Mesenteric fat pad (tissue), 1 donor: ENCODE data around the gene OPALIN. TPM values are rescaled to one million over a fixed set of nuclear protein-coding genes. Genes with fewer than 3 reads are reported as not detected.
A peak's percentile ranks its signal among the peaks of the same experiment; 100 is the strongest.

ENCODE experiments used
- DNase-seq: peaks from one replicate; pipeline ENCODE4 v3.0.0-alpha.2; 2020; ENCODE audit warnings: low spot score
- total RNA-seq: library from RNA; stranded (reverse); fragmentation: NEBNext Ultra II Directional; extraction: Animal tissue kit (Norgen Biotek cat#: 25700); gene quantifications from one replicate; pipeline ENCODE4 v1.2.1, GENCODE V29; 2021
- donor health status: DM: yes; HTN: yes; CAD: no.

Gene OPALIN
- total RNA-seq, 1 donor from 2014 or later, result not detected

DNA sequence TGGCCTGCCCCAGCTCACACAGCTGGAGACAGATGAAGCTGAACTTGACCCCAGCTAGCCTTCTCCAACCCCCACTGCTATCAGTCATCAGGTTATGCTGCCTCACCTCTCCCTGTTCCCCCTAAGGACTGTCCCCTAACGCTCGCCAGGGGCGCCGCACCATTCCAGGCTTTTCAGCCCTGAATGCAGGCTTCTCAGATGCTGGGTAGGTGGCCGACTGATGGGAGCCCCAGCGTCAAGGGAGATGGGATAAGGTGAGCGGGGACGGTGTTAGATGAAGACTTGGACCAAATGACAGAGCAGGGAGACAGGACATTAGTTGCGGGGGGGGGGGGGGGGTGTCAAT, 15.8 kb upstream of the OPALIN start:
- DNase-seq, result no peak

DNA sequence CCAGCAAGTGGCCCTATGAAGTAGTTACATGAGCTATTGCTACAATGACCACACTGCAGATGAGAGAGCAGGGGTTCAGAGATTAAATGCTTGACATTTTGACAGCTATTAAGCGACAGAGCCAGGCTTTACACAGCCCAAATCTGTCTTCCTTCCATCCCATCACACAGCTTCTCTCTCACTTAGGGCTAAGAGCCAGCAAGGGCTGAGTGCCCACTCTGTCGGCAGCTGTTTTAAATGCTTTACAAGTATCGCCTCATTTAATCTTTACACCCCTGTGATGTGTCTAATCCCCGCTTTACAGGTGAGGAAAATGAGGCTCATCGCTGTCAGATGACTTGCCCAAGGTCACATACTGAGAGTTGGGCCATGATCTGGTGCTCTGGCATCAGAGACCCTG, 15.2 kb upstream of the OPALIN start:
- no peak for DNase-seq

DNA sequence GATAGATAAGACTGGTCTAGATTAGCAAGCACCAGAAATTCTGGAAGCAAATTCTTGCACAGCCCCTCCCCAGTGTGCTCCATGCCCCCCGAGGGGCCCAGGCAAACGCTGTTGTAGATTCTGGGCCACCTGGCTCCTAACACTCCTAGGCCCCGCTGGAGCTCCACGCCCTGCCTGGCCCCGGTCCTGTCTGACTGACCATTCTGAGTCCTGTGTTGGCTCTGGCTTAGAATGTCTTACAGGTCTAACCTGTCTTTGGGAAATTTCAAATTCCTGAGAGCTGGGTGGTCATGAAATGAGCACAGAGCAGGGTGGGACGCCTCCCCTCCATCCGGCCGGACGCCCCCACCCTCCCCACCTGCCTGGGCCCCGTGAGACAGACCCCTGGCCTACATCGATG, 12.6 kb upstream of the OPALIN start:
- DNase-seq, result peak; percentile 83

DNA sequence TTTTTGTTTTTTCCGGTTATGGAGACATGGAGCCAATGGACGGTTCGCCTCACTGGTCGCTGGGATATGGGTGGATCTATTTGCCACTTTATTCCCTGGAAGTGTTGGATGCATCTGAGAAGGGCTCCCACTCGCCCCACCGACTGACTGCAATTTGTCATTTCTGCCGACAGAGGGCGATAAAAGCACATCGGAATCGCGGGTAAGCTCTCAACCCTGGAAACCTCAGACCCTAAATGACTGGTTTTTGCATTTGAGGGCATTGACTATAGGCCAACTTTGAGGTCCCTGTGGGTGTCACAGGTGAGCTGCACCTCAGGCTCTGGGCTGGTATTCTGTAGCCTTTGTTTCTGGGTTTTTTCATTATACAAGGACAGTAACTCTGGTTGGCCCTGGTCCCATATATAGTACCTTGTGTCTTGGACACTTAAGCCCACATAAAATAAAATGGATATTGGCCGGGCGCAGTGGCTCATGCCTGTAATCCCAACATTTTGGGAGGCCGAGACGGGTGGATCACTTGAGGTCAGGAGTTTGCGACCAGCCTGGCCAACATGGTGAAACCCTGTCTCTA, 11.9 kb upstream of the OPALIN start:
- DNase-seq, result peak; percentile 71

DNA sequence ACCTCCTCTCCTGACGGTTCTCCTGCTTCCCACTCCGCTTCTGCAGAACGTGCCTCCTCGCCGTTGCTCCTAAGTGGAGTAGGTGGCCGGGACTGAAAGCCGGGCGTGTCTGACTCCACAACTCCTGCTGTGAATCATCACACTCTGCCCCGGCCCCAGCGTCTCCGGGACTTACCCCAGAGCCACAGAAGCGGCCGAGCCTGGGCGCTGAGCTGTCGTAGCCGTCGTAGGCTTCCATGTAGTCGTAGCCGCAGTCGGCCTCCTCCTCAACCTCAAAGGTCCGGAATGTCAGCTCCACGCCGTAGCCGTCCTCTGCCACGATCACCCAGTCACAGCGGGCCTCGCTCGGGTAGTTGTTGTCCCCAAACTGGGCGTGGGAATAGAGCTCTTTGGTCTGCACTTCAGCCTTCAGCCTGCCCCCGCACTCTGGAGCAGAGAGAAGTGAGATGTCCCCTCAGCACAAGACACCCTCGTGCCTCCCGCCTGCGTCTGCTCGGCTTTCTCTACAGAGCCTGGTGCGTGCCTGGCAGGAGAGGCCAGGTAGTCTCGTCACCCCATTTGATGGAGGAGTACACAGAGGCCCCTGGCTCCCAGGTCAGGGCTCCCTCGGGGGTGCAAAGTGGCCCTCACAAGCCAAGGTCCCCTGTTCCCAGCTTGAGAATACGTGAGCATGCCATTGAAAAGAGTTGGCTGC, 11.2 kb upstream of the OPALIN start:
- peak; percentile 86 for DNase-seq

DNA sequence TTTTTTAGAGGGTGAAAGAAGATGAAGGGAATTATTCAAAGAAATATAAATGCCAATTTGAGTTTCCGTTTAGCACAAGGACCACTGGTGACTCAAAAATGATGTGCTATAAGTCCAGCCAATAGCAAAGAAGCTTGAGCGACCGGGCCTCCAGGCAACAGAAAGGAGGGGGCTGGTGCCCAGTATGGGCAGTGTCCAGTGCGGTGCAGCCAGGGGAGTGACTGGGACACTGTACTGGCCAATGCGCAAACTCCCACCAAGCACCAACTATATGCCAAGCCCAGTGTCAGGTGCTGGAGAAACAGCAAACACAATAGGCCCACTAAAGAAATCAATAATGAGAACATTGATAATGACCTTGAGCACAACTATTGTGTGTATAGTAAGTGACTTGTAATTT, 10.2 kb upstream of the OPALIN start:
- peak; percentile 80 for DNase-seq

DNA sequence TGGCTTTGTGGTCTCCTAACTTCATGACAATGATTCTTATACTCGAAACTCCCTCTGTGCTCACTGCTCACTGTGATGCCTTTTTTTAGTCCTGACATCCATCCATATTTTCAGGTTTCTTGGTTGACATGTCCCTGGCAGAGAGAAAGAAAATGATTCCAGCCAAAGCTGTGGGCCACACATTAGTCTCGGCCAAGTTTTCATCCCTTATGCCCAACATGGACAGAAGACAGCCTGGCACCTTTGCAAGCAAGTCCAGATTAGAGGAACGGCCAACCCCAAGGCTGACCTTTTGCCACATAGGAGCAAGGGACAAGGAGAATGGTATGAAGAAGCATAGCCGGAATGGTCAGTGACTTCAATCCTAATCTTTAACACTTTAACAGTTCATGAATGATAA, 8.7 kb upstream of the OPALIN start:
- peak; percentile 43 for DNase-seq

DNA sequence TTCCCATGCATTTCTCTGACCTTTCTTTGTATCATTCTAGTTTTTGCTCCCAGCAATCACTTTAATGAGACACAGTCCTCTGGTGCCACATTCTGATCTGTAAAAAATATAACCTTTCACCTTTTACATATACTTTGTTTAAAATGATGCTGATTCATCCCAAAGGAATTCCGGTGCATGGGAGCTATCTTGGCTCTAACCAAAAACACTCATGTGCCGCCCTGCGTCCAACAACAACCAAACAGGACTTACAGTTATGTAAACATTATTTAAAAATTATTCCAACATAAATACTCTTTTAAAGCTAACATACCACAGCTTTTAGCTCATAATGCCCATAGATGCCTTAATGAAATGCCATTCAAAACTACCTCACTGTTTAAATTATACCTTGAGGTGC, 7.7 kb upstream of the OPALIN start:
- DNase-seq, result no peak

DNA sequence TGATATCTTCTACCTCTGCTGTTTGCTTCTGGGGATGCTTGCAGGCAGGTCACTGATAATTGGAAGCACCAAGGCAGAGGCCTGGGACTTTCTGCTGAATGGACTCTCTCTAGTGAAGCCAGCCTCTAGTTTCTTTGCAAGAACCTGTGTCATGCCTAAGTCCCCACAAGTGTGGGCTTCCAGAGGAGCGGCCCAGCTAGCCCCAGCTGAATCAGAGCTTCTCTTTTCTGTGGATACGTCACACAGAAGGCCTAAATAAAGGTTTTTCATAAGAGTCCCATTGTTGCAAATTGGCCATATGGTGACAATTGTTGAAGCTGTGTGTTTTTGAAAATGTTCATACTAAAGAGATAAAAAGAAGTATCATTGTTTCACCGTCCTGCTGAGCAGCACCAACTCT, 6.8 kb upstream of the OPALIN start:
- peak; percentile 62 for DNase-seq

DNA sequence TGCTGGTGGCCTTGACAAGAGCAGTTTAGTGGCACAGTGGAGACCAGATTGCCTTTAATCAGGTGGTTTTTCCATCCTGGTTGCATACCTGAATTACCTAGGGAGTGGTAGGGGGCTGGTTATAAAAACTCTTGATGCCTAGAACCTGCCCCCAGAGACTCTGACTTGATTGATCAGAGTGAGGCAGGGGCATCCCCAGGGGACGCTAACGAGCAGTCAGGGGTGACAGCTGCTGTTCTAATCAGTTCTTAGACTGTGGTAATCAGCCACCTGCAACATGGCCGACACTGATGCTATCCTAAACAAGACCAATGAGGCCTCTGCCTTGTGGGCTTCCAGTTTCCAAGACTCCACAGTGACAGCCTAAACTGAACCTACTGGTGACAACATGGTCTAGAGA, 2.0 kb upstream of the OPALIN start:
- DNase-seq, result peak; percentile 18

DNA sequence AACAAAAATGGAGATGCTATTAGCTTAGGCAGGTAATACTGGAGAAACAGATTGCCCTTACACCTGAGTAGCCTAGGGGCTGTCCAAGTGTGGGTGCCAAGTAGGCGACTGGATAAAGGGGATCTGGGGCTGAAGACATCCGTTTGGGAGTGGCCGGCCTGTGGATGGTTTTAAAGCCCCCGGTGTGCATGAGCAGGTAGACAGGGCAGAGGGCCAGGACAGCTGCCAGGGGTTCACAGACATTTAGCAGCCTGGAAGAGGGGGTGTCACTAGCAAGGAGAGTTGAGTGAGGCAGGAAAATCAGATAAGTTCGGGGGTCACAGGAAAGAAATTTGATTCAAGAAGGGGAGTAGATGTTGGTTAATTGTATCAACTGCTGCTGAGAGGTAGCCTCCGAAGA, 1.5 kb upstream of the OPALIN start:
- DNase-seq, result peak; percentile 62

DNA sequence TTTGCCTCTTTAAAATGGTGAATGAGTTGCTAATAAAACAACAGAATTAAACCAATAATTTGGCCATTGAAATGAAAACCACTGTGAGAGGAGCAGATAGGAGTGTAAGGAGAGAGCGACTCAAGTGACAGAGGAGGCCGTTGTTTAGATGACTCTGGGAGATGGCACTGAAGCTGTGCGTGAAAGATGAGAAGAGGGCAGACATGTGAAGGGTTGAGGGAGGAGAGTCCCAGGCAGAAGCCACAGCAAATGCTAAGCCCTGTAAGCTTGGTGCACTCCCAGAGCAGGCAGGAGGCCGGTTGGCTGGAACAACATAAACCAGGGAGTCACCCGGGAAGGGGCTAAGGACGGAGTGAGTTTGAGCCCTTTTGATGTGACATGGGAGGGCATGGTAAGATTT, 814 bp upstream of the OPALIN start:
- DNase-seq, result no peak

DNA sequence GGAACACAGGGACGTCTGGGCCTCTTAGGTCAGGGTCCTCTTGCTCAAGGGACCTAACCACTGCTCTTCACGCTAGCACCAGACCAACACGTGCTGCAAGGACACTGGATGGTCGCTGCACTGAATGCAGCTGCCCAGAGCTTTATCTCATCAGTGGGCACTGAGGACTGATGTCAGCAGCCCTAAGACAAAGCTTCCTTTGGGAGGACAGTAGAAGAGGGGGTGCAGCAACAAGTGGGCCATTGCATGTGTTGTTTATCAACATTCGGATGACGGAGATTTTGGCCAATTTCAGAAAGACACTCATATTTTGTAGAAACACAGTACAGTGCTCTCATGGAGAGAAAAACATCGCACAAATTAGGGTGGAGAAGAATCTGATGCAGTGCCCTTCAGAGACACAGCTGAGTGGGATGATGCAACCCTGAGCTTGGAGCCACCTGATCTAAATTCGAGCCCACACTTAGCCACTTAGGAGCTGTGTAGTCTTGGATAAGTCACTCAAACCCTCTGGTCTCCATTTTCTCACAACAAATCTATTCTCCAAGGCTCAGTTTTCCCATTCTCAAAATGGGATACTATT, 1.7 kb downstream of the OPALIN start:
- no peak for DNase-seq

DNA sequence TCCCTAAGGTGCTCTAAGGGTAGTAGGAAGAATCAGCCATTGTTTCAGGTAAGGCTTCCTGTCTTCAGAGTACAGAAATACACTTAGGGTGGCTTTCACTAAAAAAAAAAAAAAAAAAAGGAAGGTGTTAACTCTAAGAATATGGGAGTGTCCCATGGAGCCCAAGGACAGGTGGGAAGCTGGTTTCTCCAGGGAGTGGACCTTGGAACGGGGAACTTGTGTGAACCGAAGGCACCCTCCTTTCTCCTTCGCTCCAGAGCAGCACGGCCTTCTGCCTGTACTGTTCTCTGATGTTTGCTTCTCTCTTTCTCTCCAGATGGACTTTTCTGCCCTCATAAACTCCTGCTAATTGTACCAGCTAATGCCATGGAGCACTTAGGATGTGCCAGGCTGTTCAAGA, 6.2 kb downstream of the OPALIN start:
- no peak for DNase-seq

DNA sequence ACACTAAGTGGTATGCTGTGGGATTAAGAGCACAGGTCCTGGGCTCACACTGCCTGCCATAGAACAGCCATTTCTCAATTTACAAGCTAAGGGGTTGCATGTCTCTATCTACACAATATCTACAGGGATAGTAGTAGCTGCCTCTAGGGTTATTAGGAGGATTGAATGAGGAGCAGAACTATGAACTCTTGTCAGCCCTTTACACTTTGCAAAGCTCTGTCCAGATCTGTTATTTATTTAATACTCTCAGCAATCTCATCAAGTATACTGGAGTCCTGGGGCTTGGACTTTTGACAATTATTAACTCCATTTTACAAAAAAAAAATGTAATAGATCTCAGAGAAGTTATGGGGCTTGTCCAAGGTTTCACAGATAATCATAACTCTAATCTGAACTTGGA, 6.8 kb downstream of the OPALIN start:
- DNase-seq, result no peak

DNA sequence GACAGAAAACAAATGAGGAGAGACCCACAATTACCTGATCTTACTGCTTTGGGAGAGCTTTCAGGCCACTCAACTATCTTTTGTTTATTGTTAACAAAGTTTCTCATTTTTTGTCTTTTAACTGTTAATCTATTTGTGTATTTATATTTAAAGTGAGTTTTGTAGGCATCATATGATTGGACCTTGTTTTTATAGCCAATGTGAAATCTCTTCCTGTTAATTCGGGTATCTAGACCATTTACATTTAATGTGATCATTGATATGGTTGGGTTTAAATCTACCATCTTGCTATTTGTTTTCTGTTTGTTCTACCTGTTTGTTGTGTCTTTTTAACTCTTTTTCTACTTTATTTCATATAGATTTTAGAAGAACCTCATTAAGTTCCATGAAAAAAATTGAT, 12.5 kb downstream of the OPALIN start:
- no peak for DNase-seq

DNA sequence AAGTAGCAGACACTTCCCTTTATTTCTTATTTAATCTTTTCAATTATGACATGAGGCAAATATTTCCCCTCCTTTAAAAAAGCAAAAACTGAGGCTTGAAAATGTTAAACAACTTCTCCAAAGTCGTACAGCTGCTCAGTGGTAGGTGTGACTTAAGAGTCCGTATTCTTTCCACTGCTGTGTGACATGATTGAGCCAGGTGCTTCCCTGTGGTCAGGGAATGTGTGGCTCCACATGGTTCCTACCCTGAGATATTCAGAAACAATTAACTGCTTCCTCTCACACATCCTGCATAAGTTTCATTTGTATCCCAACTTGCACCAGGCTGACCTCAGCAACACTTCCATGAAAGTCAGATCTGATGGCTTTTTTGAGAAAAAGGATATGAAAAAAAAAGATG, 13.6 kb downstream of the OPALIN start:
- DNase-seq, result no peak

DNA sequence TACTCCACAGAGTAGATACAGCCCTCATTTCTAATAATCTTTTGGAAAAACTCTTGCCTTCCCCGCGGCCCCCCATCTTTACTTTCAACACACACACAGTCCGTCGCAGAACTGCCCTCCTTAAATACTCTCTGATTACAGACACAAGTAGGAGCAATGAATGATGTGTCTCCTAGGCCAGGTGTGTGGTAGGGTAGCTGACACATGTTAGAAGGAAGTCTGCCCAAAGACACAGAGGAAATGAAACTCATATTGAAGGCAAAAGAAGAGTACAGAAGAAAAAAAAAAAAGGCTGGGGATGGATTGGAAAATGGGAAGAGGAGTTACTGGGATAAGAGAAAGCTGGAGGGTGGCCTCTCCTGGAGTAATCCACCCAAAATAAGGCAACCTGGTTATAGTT, 14.6 kb downstream of the OPALIN start:
- DNase-seq, result no peak

DNA sequence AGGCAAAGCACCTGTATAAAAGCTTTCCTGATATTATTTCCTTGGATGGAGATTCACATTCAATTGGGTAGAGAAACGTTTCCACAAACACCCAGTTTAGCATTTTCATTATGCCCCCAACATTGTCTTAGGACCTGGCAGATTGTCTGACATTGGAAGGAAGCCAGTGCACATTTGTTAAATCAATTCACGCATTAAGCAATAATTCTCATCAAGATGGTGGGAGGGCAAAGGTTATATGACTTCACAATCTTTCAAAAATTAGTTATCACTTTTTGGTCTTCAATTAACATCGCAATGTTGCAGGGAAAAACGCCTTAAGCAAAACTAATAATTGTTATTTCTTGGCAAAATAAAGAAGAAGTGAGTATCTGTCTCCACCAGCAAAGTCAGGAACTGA, 16.4 kb downstream of the OPALIN start:
- no peak for DNase-seq

DNA sequence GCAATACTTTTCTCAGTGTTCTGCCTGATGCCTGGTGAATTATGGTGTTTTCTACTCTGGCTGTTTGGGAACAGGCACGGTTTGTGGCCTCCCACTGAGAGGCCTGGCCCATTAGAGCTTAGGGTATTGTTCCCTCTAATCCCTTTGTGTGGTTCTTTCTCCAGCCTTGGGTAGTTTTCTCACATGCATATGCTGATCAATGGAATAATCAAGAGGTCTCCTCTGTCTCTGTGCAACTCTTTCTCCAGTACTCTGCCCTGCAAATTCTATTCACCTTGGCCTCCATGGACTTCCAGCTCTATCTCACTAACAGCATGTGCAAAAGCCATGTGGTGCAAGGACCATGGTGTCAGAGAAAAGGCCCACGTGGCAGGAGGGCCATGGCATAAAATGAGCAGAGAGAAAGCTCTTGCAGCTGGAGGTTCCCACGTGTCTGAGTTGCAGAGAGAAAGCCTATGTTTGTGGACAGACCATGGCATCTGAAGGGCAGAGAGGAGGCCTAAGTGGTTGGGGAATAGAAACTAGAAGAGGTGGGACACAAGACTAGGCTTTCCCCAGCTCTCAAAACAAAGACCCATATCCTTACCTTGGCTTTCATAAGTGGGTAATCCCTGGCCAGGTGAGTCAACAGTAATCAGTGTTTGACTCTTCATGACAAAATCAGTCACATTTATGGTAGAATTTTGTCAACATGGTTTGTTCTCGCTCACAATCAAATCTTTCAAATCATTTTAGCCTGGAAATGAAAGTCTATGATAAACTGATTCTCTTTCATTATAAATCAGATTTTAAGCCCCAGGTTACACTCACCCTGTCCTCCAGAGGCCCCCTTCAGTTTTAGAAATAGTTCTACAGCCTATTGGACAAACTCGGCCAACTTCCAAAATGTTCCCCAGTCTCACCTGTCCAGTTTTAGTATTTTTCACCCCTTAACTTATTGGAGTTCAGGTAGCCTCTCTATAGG, 17.3 kb downstream of the OPALIN start:
- no peak for DNase-seq

DNA sequence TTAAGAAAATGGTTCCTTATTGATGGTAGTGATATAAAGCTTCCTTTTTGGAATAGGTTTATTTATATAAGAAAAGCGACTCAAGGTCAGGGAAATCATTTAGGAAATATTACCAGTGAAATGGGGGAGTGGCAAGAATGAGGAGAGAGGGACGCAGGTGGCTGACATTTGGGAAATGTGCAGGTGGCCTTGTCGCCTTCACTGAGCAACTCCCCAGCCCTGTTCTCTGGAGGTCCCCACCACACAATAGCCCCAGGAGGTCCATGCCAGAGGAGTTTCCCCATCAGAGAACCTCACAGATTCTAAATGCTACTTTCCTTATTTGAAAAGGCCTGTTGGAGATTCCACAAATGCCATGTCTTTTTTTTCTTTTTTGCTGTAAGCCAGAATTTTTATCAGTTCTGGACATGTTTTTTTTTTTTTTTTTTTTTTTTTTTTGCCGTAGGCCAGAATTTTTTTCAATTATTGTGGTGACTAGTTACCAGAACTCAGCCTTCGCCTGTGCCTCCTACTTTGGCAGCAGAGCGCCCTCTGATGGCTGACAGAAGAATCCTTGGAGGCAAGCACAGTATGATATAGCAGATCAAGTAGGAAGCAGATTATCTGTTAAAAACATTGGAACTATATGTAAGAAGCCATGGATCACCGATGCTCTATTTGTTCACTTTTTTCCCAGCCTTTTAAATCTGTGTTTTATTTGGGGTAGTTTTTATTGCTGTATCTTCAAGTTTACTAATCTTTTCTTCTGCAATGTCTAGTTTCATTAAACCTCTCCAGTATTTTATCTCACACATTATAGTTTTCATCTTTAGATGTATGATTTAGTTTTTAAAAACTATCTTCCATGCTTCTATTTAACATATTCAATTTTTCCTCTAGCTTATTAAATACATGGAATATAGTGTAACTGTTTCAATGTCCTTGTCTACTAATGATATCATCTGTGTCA, 18.6 kb downstream of the OPALIN start:
- no peak for DNase-seq
